ENCODE measurements around the gene OR6C74.

The OR6C74 gene

DNA sequence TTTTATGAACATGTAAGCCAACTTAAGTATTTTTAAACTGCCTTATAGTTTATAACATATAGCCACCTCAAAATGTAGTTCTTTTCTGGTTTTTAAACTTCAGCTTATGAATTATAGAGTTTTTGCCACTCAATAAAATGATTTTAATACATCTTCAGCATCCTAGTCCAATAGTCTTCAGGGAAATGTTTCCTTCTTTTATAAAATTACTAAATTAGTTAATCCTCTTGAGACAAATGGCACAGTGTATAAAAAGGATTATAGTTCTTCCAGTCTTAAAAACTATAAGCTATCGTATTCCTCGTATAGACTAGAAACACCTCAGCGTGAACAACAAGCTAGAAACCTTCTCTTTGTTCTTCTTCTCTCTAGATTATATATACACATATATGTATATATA lies at the start of gene OR6C74:
Gene OR6C74 (plus strand): TSS at position 301 of the 400 bp plus-strand sequence. CDS start 2,679 bp downstream, outside the sequence.
- Histone ChIP-seq H3K27ac (no peak within 1 kb of the TSS), H3K9ac (ENCODE audit: insufficient read length) (no peak within 1 kb of the TSS), H3K4me3 (no peak within 1 kb of the TSS), H3K9me3 (ENCODE audit: low read depth, low read length) (no peaks in the 10 kb centered on the region), H3K36me3 (ENCODE audit: insufficient read depth, low read length) (no peaks in the 10 kb centered on the region)
- TF ChIP-seq EZH2 (IDR thresholded peaks at IDR 0.05) (no peak), POLR2AphosphoS5 (IDR thresholded peaks at IDR 0.05; ENCODE audit: borderline replicate concordance, low read depth, low read length) (no peak), FOXP2 (optimal IDR thresholded peaks at IDR 0.05; ENCODE audit: control extremely low read depth, extremely low read length, insufficient read depth) (no peak)
- DNase-seq (ENCODE audit: low read depth, low spot score): no peak

- TF ChIP-seq EZH2 (IDR thresholded peaks at IDR 0.05) (no peak), FOXP2 (optimal IDR thresholded peaks at IDR 0.05; ENCODE audit: control extremely low read depth, extremely low read length, insufficient read depth) (no peak), POLR2AphosphoS5 (IDR thresholded peaks at IDR 0.05; ENCODE audit: borderline replicate concordance, low read depth, low read length) (no peak)
- no peaks in the 10 kb centered on the region for H3K36me3 ChIP-seq (ENCODE audit: insufficient read depth, low read length)
- no peak within 1 kb of the TSS for H3K27ac ChIP-seq
- no peaks in the 10 kb centered on the region for H3K9me3 ChIP-seq (ENCODE audit: low read depth, low read length)
- H3K4me3 ChIP-seq: no peak within 1 kb of the TSS
- H3K9ac ChIP-seq (ENCODE audit: insufficient read length): no peak within 1 kb of the TSS
- no peak for DNase-seq (ENCODE audit: low read depth, low spot score)
Measured at GRCh38 chr12:55220725-55221124, 23.7 kb upstream of the OR6C74 start, which contains the start of gene OR10A7. Gene OR10A7, plus strand, starts transcription at chr12:55221025. Its CDS starts 0 bp downstream, at chr12:55221025.

DNA sequence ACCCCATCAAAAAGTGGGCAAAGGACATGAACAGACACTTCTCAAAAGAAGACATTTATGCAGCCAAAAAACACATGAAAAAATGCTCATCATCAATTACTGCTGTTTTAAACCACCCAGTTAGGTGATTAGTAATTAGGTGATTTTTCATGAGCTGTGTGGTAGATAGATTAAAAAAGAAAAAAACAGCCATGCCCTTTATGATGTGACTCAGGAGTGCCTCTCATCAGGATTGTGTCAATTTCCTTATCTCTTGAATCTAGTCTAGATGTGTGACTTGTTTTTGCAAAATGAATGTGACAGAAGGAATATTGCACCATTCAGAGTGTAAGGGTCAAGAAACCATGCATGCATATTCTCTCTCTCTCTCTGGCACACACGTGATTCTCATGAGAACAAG lies 17.9 kb upstream of the OR6C74 start:
- Histone ChIP-seq H3K36me3 (ENCODE audit: insufficient read depth, low read length) (no peaks in the 10 kb centered on the region), H3K9me3 (ENCODE audit: low read depth, low read length) (no peaks in the 10 kb centered on the region), H3K4me3 (no peak overlapping the region), H3K27ac (no peak overlapping the region), H3K9ac (ENCODE audit: insufficient read length) (no peak overlapping the region)
- DNase-seq (ENCODE audit: low read depth, low spot score): no peak
- TF ChIP-seq POLR2AphosphoS5 (IDR thresholded peaks at IDR 0.05; ENCODE audit: borderline replicate concordance, low read depth, low read length): no peak
- no peak for TF ChIP-seq FOXP2 (optimal IDR thresholded peaks at IDR 0.05; ENCODE audit: control extremely low read depth, extremely low read length, insufficient read depth)
- TF ChIP-seq EZH2 (IDR thresholded peaks at IDR 0.05): no peak

DNA sequence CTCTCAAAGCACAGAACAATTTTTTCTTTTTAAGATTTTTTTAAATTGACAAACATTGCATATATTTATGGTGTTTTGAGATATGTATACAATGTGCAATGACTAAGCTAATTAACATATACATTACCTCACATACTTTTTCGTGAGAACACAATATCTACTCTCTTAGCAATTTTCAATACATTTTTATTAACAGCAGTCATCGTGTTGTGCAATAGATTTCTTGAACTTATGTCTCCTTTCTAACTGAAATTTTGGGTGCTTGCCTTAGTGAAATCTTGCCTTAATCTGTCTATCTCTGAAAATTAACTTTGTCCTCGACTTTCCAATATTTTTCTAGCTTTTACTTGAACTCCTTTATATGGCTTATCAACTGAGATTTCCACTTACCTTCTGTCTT lies 16.8 kb upstream of the OR6C74 start:
- Histone ChIP-seq H3K9me3 (ENCODE audit: low read depth, low read length) (no peaks in the 10 kb centered on the region), H3K36me3 (ENCODE audit: insufficient read depth, low read length) (no peaks in the 10 kb centered on the region), H3K9ac (ENCODE audit: insufficient read length) (no peak overlapping the region), H3K27ac (no peak overlapping the region), H3K4me3 (no peak overlapping the region)
- peak; percentile 6 for DNase-seq (ENCODE audit: low read depth, low spot score)
- TF ChIP-seq POLR2AphosphoS5 (IDR thresholded peaks at IDR 0.05; ENCODE audit: borderline replicate concordance, low read depth, low read length) (no peak), FOXP2 (optimal IDR thresholded peaks at IDR 0.05; ENCODE audit: control extremely low read depth, extremely low read length, insufficient read depth) (no peak), EZH2 (IDR thresholded peaks at IDR 0.05) (no peak)

GRCh38 chr12:55246159-55246558 lies 1.8 kb downstream of the OR6C74 start:
- DNase-seq (ENCODE audit: low read depth, low spot score): no peak
- Histone ChIP-seq H3K27ac (no peak overlapping the region), H3K36me3 (ENCODE audit: insufficient read depth, low read length) (no peaks in the 10 kb centered on the region), H3K4me3 (no peak overlapping the region), H3K9me3 (ENCODE audit: low read depth, low read length) (no peaks in the 10 kb centered on the region), H3K9ac (ENCODE audit: insufficient read length) (no peak overlapping the region)
- no peak for TF ChIP-seq POLR2AphosphoS5 (IDR thresholded peaks at IDR 0.05; ENCODE audit: borderline replicate concordance, low read depth, low read length)
- no peak for TF ChIP-seq EZH2 (IDR thresholded peaks at IDR 0.05)
- TF ChIP-seq FOXP2 (optimal IDR thresholded peaks at IDR 0.05; ENCODE audit: control extremely low read depth, extremely low read length, insufficient read depth): no peak

DNA sequence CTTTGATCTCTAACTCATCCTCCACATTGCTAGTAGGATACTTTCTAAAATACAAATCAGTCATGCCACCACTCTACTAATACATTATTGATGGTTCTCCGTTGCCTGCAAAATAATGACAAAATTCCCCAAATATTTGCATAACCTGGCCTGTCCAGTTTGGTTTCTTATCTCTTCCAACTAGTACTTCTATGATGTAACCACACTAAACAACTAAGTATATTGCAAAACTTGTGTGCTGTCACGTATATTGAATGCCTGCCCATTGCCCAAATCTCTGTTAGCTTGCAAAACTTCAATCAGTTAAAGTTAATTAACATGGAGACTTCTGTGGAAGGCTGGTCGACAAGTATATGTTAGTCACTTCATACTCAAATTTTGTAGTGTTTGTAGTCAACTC lies 6.5 kb downstream of the OR6C74 start:
- no peak for TF ChIP-seq POLR2AphosphoS5 (IDR thresholded peaks at IDR 0.05; ENCODE audit: borderline replicate concordance, low read depth, low read length)
- no peak overlapping the region for H3K9ac ChIP-seq (ENCODE audit: insufficient read length)
- DNase-seq (ENCODE audit: low read depth, low spot score): no peak
- H3K4me3 ChIP-seq: no peak overlapping the region
- H3K36me3 ChIP-seq (ENCODE audit: insufficient read depth, low read length): no peaks in the 10 kb centered on the region
- H3K27ac ChIP-seq: no peak overlapping the region
- H3K9me3 ChIP-seq (ENCODE audit: low read depth, low read length): no peaks in the 10 kb centered on the region

DNA sequence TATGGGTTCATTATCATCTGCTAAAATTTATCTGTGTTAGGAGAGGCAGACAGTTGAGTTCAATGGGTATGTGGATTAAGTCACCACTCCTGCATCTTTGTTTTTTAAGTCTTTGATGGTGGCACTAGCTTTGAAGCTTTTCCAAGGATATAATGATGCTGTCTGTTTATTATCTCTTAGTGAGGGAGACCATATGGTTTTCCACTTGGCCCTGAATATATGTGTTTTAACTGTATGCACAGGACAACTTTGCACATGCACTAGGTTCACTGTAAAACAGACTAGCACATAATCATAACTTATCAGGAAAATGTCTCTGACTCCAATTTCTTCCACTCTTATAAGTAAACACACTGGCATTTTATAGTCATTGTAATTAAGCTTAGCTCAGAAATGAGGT lies 8.9 kb downstream of the OR6C74 start:
- Histone ChIP-seq H3K36me3 (ENCODE audit: insufficient read depth, low read length) (no peaks in the 10 kb centered on the region), H3K9ac (ENCODE audit: insufficient read length) (no peak overlapping the region), H3K9me3 (ENCODE audit: low read depth, low read length) (no peaks in the 10 kb centered on the region), H3K4me3 (no peak overlapping the region), H3K27ac (no peak overlapping the region)
- TF ChIP-seq FOXP2 (optimal IDR thresholded peaks at IDR 0.05; ENCODE audit: control extremely low read depth, extremely low read length, insufficient read depth): no peak
- no peak for TF ChIP-seq POLR2AphosphoS5 (IDR thresholded peaks at IDR 0.05; ENCODE audit: borderline replicate concordance, low read depth, low read length)
- no peak for TF ChIP-seq EZH2 (IDR thresholded peaks at IDR 0.05)
- DNase-seq (ENCODE audit: low read depth, low spot score): no peak

- H3K9me3 ChIP-seq (ENCODE audit: low read depth, low read length): no peaks in the 10 kb centered on the region
- H3K4me3 ChIP-seq: no peak overlapping the region
- no peak for TF ChIP-seq FOXP2 (optimal IDR thresholded peaks at IDR 0.05; ENCODE audit: control extremely low read depth, extremely low read length, insufficient read depth)
- TF ChIP-seq POLR2AphosphoS5 (IDR thresholded peaks at IDR 0.05; ENCODE audit: borderline replicate concordance, low read depth, low read length): no peak
- no peak for TF ChIP-seq EZH2 (IDR thresholded peaks at IDR 0.05)
- H3K9ac ChIP-seq (ENCODE audit: insufficient read length): no peak overlapping the region
- H3K36me3 ChIP-seq (ENCODE audit: insufficient read depth, low read length): no peaks in the 10 kb centered on the region
- no peak overlapping the region for H3K27ac ChIP-seq
- no peak for DNase-seq (ENCODE audit: low read depth, low spot score)
Measured at GRCh38 chr12:55256831-55257230, 12.4 kb downstream of the OR6C74 start.

GRCh38 chr12:55258303-55258702 lies 13.9 kb downstream of the OR6C74 start:
- no peak overlapping the region for H3K9ac ChIP-seq (ENCODE audit: insufficient read length)
- TF ChIP-seq POLR2AphosphoS5 (IDR thresholded peaks at IDR 0.05; ENCODE audit: borderline replicate concordance, low read depth, low read length): no peak
- TF ChIP-seq FOXP2 (optimal IDR thresholded peaks at IDR 0.05; ENCODE audit: control extremely low read depth, extremely low read length, insufficient read depth): no peak
- no peak overlapping the region for H3K27ac ChIP-seq
- no peak for DNase-seq (ENCODE audit: low read depth, low spot score)
- no peak overlapping the region for H3K4me3 ChIP-seq
- no peaks in the 10 kb centered on the region for H3K9me3 ChIP-seq (ENCODE audit: low read depth, low read length)
- no peaks in the 10 kb centered on the region for H3K36me3 ChIP-seq (ENCODE audit: insufficient read depth, low read length)

Data from SK-N-MC (cell line).